NCI-H146 treated with DMSO at 0.1 percent for 48 hours (cell line): ENCODE data around the gene MVD.

Experiments used
- DNase-seq: peaks from one replicate; lab custom pipeline; 2025; ENCODE audit not compliant: unreplicated experiment; lab: John Stamatoyannopoulos, UW

The MVD gene

GRCh38 chr16:88642881-88643643 lies 19.8 kb downstream of the MVD start:
- no peak for DNase-seq

GRCh38 chr16:88640498-88641247 lies 22.2 kb downstream of the MVD start:
- DNase-seq = no peak

- DNase-seq = no peak
Measured at GRCh38 chr16:88640039-88640495, 22.8 kb downstream of the MVD start.

GRCh38 chr16:88639231-88640038 lies 23.5 kb downstream of the MVD start:
- no peak for DNase-seq

GRCh38 chr16:88638323-88639230 lies 24.3 kb downstream of the MVD start, which contains the start of gene IL17C:
Gene IL17C (plus strand): TSS chr16:88638572. CDS start chr16:88638642, 70 bp downstream.
- DNase-seq = no peak

GRCh38 chr16:88636488-88637265 lies 26.2 kb downstream of the MVD start:
- no peak for DNase-seq

- DNase-seq = no peak
Measured at GRCh38 chr16:88635671-88636319, 27.1 kb downstream of the MVD start.

- DNase-seq = no peak
Measured at GRCh38 chr16:88634994-88635670, 27.8 kb downstream of the MVD start.

GRCh38 chr16:88634141-88634993 lies 28.5 kb downstream of the MVD start:
- DNase-seq = no peak

GRCh38 chr16:88633684-88634140 lies 29.2 kb downstream of the MVD start:
- no peak for DNase-seq

GRCh38 chr16:88632587-88632930 lies 30.3 kb downstream of the MVD start:
- no peak for DNase-seq

- no peak for DNase-seq
Measured at GRCh38 chr16:88631920-88632586, 30.8 kb downstream of the MVD start.

GRCh38 chr16:88631384-88631783 lies 31.5 kb downstream of the MVD start:
- no peak for DNase-seq

- no peak for DNase-seq
Measured at GRCh38 chr16:88630941-88631340, 31.9 kb downstream of the MVD start.

GRCh38 chr16:88630433-88630832 lies 32.5 kb downstream of the MVD start:
- DNase-seq = no peak

- no peak for DNase-seq
Measured at GRCh38 chr16:88629835-88630234, 33.1 kb downstream of the MVD start.

GRCh38 chr16:88628512-88628974 lies 34.3 kb downstream of the MVD start:
- no peak for DNase-seq
